ENCODE measurements around the gene SYTL3.
"Not testable (repeated sequence)": the region's sequence is repeated elsewhere in the genome, so short reads cannot be mapped to it uniquely, and the experiment has no call there.

SYTL3 gene

DNA sequence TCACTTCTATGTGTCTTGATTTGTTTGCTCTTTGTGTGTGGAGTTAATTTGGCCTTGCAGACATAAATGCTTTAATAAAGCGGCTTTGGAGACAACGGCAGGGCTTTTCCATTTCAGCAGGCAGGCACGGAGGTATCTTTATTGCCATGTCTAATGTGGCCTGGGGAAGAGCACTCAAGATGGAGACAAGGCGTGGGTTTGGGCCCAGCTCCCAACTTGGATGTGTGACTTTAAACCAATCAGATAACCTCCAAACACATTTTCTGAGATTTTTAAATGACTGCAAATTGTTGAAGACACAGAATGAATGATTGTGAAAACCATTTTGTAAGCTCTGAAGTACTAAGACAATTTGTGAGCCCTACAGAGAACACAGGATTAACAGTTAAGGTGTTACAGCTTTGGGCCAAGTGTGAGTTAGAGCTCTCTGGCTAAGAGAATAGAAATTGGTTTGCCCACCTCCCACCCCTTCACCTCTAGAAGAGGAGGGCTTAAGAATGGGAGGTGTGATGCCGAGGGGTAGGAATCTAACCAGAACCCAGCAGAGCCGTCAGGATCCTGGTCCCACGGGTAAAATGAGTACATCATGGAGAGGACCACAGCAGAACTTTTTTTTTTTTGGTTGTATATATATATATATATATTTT lies 14.3 kb upstream of the SYTL3 start:
- DNase-seq = no peak
- in situ Hi-C loops (cut with MboI; ENCODE audit: low pct_unique_long_range_greater_than_20kb, low sequenced_read_pairs) = no loop called here

DNA sequence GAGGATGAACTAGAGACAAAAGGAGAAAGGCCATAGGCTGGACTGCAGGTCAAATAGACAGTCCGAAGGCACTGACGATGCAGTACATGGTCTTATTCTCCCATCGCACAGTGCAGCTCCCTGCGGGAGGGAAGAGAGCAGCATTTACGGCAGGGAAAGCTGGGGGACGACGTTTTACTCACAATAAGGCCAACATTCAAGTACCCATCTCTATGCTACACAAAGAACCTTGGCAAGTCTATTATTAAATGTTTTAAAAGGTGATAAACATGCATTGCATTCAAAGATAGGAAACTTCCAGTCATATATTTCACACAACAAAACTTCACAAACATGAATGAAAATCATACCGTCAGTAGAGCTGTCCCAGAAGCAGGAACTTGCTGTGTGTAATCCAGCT lies 13.1 kb upstream of the SYTL3 start:
- in situ Hi-C loops (cut with MboI; ENCODE audit: low pct_unique_long_range_greater_than_20kb, low sequenced_read_pairs) = no loop called here

DNA sequence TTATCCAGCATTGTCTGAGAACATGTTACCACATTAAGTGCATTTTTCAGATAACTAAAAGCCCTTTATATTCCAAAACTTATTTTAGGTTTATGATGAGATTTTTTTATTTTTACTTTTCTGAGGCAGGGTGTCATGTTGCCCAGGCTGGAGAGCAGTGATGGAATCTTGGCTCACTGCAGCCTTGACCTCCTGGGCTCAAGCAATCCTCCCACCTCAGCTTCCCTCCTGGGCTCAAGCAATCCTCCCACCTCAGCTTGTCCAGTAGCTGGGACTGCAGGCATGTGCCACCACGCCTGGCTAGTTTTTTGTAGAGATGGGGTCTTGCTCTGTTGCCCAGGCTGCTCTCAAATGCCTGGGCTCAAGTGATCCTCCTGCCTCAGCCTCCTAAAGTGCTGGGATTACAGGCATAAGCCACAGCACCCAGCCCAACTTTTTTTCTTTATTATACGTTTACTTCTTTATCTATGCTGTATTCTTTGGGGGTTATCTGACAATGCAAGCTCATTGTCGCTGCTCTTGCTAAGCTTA lies 11.5 kb upstream of the SYTL3 start:
- in situ Hi-C loops (cut with MboI; ENCODE audit: low pct_unique_long_range_greater_than_20kb, low sequenced_read_pairs) = no loop called here
- no peak for DNase-seq

More for the DNA sequence above, 13.1 kb upstream of the SYTL3 start:
- no peak for DNase-seq

DNA sequence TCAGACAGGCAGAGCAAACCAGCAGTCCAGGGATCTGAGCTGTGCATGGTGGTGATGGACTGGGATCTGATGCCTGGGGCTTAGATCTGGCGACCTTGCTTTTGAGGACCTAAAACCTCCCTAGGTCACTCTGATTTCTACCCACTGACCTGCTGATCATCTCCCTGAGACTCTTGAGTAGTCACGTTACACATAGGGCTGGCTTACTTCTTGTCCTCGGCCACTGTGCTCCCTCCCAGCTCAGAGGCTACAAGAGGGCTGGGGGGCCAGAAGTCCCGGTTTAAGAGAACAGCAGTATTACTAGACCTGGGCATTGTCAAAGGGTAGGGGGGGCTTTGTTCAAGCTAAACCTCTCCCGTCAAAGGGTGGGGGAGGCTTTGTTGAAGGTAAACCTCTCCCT lies 10.8 kb upstream of the SYTL3 start:
- in situ Hi-C loops (cut with MboI; ENCODE audit: low pct_unique_long_range_greater_than_20kb, low sequenced_read_pairs) = no loop called here
- DNase-seq = no peak

DNA sequence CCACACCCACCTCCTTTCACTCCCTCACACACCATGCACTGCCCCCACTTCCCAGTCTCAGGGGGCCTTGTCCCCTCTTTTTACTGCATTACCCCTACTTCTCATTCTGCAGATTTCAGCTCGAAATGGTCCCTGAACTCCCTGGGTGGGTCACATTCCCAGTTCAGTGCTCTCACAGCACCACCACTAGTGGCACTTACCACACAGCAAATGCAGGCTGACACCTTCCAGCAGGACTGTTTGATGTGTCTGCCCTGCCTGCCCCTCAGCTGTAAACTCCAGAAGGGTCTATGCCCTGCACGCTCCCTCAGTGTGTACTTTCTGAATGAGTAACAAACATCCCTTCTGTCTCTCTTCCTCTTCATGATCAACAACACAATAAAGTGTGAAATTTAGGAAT lies 9.3 kb upstream of the SYTL3 start:
- no peak for DNase-seq
- in situ Hi-C loops (cut with MboI; ENCODE audit: low pct_unique_long_range_greater_than_20kb, low sequenced_read_pairs) = no loop called here

DNA sequence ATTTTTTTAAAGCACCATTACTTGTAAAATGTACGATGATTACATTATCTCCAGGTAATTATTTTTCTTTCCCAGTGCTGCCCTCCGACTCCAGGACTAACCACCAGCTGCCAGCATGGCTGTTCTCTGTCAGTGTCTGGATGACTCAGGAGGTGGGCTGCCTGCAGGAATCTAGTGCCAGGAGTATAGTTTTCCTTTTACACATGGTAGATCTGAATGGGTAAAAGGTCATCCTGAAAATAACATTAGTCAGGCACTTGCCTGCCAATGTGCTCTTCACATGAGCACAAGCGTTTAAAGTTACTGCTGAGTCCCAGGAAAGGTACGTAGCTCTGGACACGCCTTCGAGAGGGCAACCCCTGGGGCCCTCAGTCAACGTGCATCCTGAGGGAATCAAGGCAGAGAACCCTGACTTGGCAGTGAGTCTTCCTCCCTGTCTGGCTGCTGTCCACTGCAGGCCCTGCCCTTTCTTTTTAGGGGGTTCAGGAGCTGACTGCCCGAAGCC lies 7.7 kb upstream of the SYTL3 start:
- in situ Hi-C loops (cut with MboI; ENCODE audit: low pct_unique_long_range_greater_than_20kb, low sequenced_read_pairs) = no loop called here
- no peak for DNase-seq

DNA sequence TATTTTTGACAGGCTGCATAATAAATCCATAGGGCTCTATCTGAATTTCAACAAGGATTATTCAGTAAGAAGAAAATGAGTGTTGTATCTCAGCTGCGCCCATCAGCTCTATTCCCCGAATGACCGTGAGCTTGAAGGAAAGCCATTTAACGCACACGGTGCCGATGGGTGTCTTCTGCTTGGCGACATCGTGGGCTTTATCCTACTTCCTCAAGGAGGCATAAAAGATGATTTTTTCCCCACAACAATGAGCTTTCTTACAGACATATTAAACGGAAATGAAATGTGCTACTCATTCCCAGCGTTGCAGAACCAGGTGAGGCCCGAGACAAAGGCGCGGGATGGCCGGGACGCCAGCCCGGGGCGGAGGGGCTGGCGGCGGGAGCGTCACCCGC lies 6.0 kb upstream of the SYTL3 start:
- DNase-seq = no peak
- in situ Hi-C loops (cut with MboI; ENCODE audit: low pct_unique_long_range_greater_than_20kb, low sequenced_read_pairs) = no loop called here

DNA sequence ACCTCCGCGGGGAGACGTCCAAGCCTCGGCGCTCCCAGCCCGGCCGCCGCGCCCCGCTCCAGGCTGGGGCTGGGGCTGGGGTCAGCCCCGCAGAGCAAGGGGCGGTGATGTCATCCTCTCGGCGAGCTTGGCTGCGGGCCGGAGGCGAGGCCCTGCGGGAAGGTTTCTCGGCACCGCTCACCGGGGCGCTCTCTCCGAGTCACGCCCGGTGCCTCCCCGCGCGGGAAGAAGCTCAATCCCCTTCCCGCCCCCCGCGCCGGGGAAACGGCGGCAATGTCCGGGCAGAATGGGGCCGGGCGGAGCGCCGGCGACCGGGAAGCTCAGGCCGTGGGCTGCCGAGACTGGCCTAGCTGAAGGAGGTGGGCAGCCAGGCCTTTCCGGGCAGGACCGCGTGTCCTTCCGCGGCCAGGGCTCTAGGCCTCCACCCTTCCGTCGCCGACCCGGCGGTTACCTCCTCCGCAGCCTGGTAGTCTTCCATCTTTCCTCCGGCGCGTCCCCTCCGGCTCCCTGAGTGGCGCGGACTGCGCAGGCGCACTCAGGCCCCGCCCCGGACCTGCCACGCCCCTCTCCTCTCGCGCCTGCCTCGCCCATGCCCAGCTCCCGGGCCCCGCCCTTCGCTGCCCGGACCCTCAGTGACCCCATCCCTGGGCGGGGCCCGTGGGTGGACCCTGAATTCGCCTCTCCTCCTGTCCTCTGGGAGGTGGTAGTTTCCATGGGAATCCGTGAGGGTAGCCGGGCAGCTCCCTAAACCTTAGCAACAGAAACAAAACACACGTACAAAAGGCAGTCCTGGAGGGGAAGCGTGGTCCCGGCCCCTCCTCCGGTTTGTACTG lies 5.4 kb upstream of the SYTL3 start, which contains the start of gene DYNLT1:
Gene DYNLT1 (minus strand): TSS at position 513 of the 833 bp plus-strand sequence. CDS start 35 bp downstream, at position 478.
- peak; percentile 94 for DNase-seq
- in situ Hi-C loops (cut with MboI; ENCODE audit: low pct_unique_long_range_greater_than_20kb, low sequenced_read_pairs) = no loop called here

DNA sequence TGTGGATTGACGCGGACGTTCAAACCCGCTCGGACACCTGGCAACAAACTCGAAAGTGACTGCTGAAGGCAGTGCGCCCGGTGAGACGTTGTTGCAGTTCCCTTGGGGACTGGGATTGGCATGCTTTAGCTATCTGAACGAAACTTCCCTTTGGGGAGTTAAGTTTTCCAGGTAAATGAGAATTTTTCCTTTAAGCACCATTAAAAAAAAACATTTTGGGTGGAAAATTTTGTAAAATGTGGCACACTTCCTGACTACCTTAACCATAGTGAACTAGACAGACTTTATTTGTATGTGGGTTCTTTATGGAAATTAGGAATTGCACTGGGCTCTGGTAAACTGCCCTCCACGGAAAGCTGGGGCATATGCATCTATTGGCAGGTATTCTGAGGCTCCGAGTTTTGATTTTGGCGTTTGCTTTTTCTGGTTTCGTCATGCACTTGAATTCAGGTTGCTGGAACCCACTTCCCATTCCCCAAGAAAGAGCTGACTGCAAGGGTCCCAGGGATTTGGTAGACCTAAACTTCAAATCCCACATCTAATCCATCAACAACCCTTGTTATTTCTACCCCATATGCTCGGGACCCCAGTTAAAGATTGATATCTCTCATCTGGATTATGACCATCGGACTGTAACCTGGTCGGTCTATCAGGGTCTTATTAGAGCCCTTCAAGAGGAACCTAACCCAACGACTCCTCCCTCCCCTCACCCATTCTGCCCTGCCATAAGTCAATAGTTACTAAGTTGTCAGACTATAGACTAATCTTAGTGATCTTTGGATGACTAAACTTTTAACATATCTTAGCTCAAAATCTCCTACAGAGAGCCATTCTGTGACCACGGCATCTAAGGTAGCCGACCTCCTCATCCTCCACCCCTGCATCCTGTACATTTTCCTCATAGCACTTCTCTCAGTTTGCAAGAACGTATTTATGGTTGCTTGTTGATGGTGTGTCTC lies 4.5 kb upstream of the SYTL3 start:
- no peak for DNase-seq

DNA sequence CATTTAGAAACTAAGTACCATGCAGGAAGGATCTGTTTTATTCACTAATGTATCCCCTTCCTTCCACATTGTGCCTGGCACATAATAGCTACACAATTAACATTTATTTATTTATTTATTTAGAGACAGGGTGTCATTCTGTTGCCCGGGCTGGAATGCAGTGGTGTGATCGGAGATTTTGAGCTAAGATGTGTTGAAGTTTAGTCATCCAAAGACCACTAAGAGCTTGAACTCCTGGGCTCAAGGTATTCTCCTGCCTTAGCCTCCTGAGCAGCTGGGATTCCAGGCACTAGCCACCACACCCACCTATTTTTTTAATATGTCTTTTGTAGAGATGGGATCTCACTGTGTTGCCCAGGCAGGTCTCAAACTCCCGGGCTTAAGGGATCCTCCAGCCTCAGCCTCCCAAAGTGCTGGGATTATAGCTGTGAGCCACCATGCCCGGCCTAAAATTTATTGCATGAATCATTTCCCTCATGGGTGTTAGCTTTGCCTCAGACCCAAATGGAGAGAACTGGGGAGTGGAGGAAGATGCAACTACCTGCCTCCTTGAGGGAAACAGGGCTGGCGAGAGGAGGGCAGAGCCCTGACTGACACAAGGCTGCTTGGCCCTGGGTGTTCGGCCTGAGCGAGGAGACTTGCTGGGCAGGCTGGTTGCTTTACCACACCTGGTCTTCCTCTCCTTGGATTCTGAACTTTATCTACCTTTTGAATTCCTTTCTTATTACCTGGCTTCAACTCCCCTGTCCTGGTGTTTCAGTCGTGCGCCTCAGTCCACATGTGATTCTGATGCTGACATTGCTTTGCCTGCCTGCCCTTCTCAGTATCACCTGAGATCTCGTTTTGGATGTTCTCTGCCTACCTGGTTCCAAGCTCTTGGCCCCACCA lies 3.6 kb upstream of the SYTL3 start:
- DNase-seq = no peak
- in situ Hi-C loops (cut with MboI; ENCODE audit: low pct_unique_long_range_greater_than_20kb, low sequenced_read_pairs) = no loop called here

More for the DNA sequence above, 4.5 kb upstream of the SYTL3 start:
- in situ Hi-C loops (cut with MboI; ENCODE audit: low pct_unique_long_range_greater_than_20kb, low sequenced_read_pairs) = no loop called here

DNA sequence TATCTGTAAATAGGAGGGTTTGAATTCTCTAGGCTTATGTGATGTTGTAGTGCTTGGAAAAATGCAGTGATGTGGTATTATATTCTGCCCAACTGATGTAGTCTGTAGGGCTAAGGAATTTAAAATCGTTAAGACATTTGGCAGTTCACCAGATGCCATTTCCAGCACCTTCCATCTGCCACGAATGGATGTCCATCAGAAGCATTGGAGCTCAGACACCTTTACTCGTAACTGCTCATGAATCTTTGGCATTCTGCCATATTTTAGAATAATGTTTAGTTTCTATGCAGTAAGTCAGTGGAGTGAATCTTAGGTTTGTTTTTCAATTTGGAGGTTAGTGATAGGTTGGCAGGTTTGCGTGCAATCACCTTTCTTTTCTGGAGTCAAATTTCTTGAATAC lies 2.4 kb upstream of the SYTL3 start:
- no peak for DNase-seq
- in situ Hi-C loops (cut with MboI; ENCODE audit: low pct_unique_long_range_greater_than_20kb, low sequenced_read_pairs) = no loop called here

DNA sequence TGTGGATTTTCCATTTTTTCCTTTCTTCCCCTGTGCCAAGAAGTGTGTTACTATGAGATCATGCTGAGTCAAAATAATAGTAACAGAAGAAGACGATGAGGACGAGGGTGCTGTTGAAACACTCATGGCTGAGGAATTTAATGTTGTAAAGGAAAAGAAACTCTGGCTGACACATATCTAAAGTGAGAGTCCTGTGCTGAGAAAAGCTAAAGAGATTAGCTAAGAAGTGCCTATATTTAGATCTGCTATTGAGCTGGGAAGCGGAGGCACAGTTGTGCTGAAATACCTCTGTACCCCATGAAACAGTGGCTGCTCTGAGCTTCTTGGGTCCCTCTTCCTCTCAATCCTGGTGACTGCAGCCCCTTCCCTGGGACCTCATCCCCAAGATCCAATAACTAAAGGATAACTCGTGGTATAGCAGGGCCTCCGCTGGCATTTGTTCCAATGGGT lies 1.1 kb upstream of the SYTL3 start:
- in situ Hi-C loops (cut with MboI; ENCODE audit: low pct_unique_long_range_greater_than_20kb, low sequenced_read_pairs) = no loop called here
- DNase-seq = no peak

DNA sequence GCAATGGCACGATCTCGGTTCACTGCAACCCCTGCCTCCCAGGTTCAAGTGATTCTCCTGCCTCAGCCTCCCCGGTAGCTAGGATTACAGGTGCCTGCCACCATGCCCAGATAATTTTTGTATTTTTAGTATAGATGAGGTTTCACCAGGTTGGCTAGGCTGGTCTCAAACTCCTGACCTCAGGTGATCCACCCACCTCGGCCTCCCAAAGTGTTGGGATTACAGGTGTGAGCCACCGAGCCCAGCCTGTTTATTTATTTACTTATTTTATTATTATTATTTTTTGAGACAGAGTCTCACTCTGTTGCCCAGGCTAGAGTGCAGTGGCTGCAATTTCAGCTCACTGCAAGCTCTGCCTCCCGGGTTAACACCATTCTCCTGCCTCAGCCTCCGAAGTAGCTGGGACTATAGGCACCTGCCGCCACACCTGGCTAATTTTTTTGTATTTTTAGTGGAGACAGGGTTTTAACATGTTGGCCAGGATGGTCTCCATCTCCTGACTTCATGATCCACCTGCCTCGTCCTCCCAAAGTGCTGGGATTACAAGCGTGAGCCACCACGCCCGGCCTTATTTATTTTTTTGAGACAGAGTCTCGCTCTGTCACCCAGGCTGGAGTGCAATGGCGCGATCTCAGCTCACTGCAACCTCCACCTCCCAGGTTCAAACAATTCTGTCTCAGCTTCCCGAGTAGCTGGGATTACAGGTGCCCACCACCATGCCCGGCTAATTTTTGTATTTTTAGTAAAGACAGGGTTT lies 2.3 kb downstream of the SYTL3 start:
- DNase-seq; in situ Hi-C loops (cut with MboI; ENCODE audit: low pct_unique_long_range_greater_than_20kb, low sequenced_read_pairs): not testable (repeated sequence)

DNA sequence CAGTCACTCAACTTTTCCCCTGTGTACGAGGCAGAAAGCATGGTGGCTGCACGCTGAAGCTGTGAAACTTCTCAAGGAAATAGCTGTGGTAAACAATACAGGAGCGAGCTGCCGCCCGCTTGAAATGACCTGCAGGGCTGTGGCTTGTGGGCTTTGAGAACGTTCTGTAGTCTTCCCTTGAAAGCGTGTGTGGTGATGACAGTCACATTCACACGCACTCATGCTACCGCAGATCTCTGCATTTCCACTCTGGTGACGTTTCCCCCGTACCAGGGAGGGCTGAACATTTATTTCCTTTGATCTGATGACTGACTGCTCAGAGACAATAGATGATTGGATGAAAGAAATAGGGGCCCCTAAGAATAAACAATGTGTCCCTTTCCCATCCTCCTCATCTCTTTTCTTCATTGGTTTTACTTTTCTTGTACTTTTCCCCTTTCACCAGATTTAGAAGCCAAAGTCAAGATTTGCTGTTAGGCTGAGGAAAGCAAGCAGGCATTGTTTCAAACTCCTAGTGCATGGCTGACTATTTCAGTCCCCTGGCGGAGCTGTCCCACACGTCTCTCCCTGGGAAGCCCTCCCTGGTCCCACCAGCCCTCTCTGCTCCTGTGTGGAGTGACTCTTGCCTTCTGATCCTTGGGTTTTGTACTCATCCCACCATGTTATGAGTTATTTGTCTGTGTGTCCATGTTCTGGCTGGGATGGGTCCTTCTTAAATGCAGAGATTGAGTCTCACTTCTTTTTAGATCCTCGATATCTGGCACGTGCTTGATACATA lies 3.9 kb downstream of the SYTL3 start:
- in situ Hi-C loops (cut with MboI; ENCODE audit: low pct_unique_long_range_greater_than_20kb, low sequenced_read_pairs) = no loop called here
- peak; percentile 87 for DNase-seq

DNA sequence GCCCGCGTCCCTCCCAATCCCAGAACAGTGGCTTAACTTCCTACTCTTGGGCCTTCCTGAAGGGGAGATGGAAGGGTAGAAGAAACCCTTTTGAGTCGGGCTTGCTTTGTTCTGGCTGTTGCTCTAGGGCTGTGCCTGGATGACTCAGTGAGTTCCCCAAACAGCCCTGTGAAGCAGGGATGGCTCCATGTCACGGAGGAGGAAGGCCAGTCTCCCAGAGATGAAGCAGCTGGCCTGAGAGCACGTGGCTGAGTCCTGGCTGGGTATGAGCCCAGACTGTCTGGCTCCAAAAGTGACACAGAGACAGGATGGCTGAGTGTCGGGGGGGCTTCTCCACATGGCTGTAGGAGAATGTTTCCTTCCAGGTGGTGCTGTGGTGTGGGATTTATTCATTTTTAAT lies 4.6 kb downstream of the SYTL3 start:
- DNase-seq = peak; percentile 40
- in situ Hi-C loops (cut with MboI; ENCODE audit: low pct_unique_long_range_greater_than_20kb, low sequenced_read_pairs) = no loop called here

DNA sequence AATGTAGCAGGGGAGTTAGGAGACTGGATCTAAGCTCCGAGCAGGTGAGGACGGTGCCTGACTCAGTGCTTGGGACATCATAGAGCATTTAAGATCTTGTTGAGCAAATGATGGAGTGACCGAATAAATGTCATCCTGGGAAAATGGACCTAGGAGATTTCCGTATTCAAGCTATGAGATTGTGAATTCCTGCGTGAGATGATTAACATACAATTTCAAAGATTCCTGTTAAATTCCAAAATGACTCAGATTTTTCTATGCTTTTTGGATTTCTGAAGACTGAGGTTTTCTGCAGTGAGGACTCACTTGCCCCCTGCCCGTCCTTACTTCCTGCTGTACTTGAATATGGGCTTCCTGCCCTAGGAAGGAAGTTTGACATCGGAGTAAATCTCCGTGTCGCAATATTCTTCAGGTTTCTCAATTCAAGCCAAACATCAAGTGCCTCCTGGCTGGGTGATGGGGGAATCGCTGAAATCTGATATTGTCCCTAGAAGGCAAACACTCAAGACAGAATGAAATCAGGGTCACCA lies 5.2 kb downstream of the SYTL3 start:
- in situ Hi-C loops (cut with MboI; ENCODE audit: low pct_unique_long_range_greater_than_20kb, low sequenced_read_pairs) = no loop called here
- DNase-seq = no peak

Measured in KBM-7 (cell line).